GM12873 (cell line): ENCODE data around the gene HRH1.

Source experiments
- CTCF ChIP-seq: IDR thresholded peaks from 2 replicates; pipeline ENCODE4 v1.5.1; 2012; ENCODE audit warnings: low read depth, mild to moderate bottlenecking, moderate library complexity, low read length, control low read depth; ENCODE audit not compliant: insufficient read depth; ENCODE audit errors: missing control alignments

The HRH1 gene

GRCh38 chr3:11126653-11127052 lies 27.6 kb upstream of the HRH1 start:
- no peak for TF ChIP-seq CTCF

- no peak for TF ChIP-seq CTCF
Observed at GRCh38 chr3:11128682-11129632, 25.3 kb upstream of the HRH1 start.

- no peak for TF ChIP-seq CTCF
Observed at GRCh38 chr3:11130385-11130784, 23.9 kb upstream of the HRH1 start.

- no peak for TF ChIP-seq CTCF
Observed at GRCh38 chr3:11131371-11131770, 22.9 kb upstream of the HRH1 start.

- TF ChIP-seq CTCF = no peak
Observed at GRCh38 chr3:11132861-11133260, 21.4 kb upstream of the HRH1 start.

- TF ChIP-seq CTCF = no peak
Observed at GRCh38 chr3:11134794-11135193, 19.5 kb upstream of the HRH1 start.

- TF ChIP-seq CTCF = no peak
Observed at GRCh38 chr3:11136116-11136515, 18.2 kb upstream of the HRH1 start.
